ENCODE measurements around the gene SOX5.
"Not testable (repeated sequence)": the region's sequence is repeated elsewhere in the genome, so short reads cannot be mapped to it uniquely, and the experiment has no call there.

The SOX5 gene

GRCh38 chr12:23885394-23885793 lies 64.1 kb downstream of the SOX5 start:
- no peak overlapping the region for H2BK120ac ChIP-seq (ENCODE audit: low read depth, low read length)
- H3K4ac ChIP-seq (ENCODE audit: low read depth in 1 of 2, low read length in 2 of 2) = no peak overlapping the region
- H4K8ac ChIP-seq (ENCODE audit: low read length) = no peak overlapping the region
- H3K9me3 ChIP-seq (ENCODE audit: control insufficient read depth, low read length) = no peaks in the 10 kb centered on the region
- H3K27ac ChIP-seq (ENCODE audit: low read length, poor library complexity, severe bottlenecking) = no peak overlapping the region
- no peak overlapping the region for H3K18ac ChIP-seq (ENCODE audit: low read depth in 1 of 2, low read length in 2 of 2)
- H4K91ac ChIP-seq (ENCODE audit: low read length) = no peak overlapping the region
- no peak overlapping the region for H3K9ac ChIP-seq (ENCODE audit: low read length)
- no peak overlapping the region for H2BK12ac ChIP-seq (ENCODE audit: low read length in 2 of 2)
- H2AK5ac ChIP-seq (ENCODE audit: low read length, severe bottlenecking) = no peak overlapping the region
- H3K27me3 ChIP-seq (ENCODE audit: control insufficient read depth in 1 of 2, insufficient read depth in 1 of 2, low read length in 2 of 2) = no peaks in the 10 kb centered on the region
- H2AFZ ChIP-seq (ENCODE audit: low read depth, low read length) = no peak overlapping the region
- no peak overlapping the region for H3K14ac ChIP-seq (ENCODE audit: low read length in 2 of 2)
- no peak for DNase-seq
- H2BK5ac ChIP-seq (ENCODE audit: low read depth, low read length, poor library complexity, severe bottlenecking) = no peak overlapping the region
- no peak overlapping the region for H2BK15ac ChIP-seq (ENCODE audit: low read depth, poor library complexity, severe bottlenecking)
- H3K79me1 ChIP-seq (replicated peaks; ENCODE audit: low read length, poor library complexity, severe bottlenecking) = no peaks in the 10 kb centered on the region
- no peak overlapping the region for H3K4me3 ChIP-seq (ENCODE audit: insufficient read depth in 1 of 2, low read depth in 1 of 2, low read length in 2 of 2)
- no peak overlapping the region for H3K23ac ChIP-seq (ENCODE audit: low read length in 2 of 2)
- no peaks in the 10 kb centered on the region for H3K4me1 ChIP-seq (ENCODE audit: control insufficient read depth, insufficient read depth, low read depth, low read length)
- no peak overlapping the region for H3K4me2 ChIP-seq (ENCODE audit: low read length, poor library complexity, severe bottlenecking)
- WGBS = no CpG with 5 or more reads among the region's 2 CpGs
- H3K36me3 ChIP-seq (ENCODE audit: control insufficient read depth in 1 of 2, insufficient read depth in 2 of 2, low read depth in 1 of 2, low read length in 2 of 2) = no peaks in the 10 kb centered on the region

- no peak overlapping the region for H2AK5ac ChIP-seq (ENCODE audit: low read length, severe bottlenecking)
These were observed 64.6 kb downstream of the SOX5 start for GRCh38 chr12:23884909-23885308.

GRCh38 chr12:23880988-23881387 lies 68.5 kb downstream of the SOX5 start:
- Histone ChIP-seq H3K9me3 (ENCODE audit: control insufficient read depth, low read length) (no peaks in the 10 kb centered on the region), H3K27ac (ENCODE audit: low read length, poor library complexity, severe bottlenecking) (no peak overlapping the region)
- no peak for DNase-seq

More at GRCh38 chr12:23884909-23885308, 64.6 kb downstream of the SOX5 start:
- Histone ChIP-seq H3K14ac (ENCODE audit: low read length in 2 of 2) (peak overlapping the region in 1 of 2 experiments; percentile 65), H4K91ac (ENCODE audit: low read length) (no peak overlapping the region), H4K8ac (ENCODE audit: low read length) (no peak overlapping the region), H3K27me3 (ENCODE audit: control insufficient read depth in 1 of 2, insufficient read depth in 1 of 2, low read length in 2 of 2) (no peaks in the 10 kb centered on the region), H2BK12ac (ENCODE audit: low read length in 2 of 2) (no peak overlapping the region), H2BK15ac (ENCODE audit: low read depth, poor library complexity, severe bottlenecking) (no peak overlapping the region), H2AFZ (ENCODE audit: low read depth, low read length) (no peak overlapping the region), H3K4ac (ENCODE audit: low read depth in 1 of 2, low read length in 2 of 2) (no peak overlapping the region), H3K9ac (ENCODE audit: low read length) (no peak overlapping the region), H3K23ac (ENCODE audit: low read length in 2 of 2) (peak overlapping the region in 1 of 2 experiments; percentile 83), H3K27ac (ENCODE audit: low read length, poor library complexity, severe bottlenecking) (no peak overlapping the region), H3K79me1 (replicated peaks; ENCODE audit: low read length, poor library complexity, severe bottlenecking) (no peaks in the 10 kb centered on the region), H3K36me3 (ENCODE audit: control insufficient read depth in 1 of 2, insufficient read depth in 2 of 2, low read depth in 1 of 2, low read length in 2 of 2) (no peaks in the 10 kb centered on the region), H3K9me3 (ENCODE audit: control insufficient read depth, low read length) (no peaks in the 10 kb centered on the region), H3K4me2 (ENCODE audit: low read length, poor library complexity, severe bottlenecking) (no peak overlapping the region), H2BK5ac (ENCODE audit: low read depth, low read length, poor library complexity, severe bottlenecking) (no peak overlapping the region), H3K4me1 (ENCODE audit: control insufficient read depth, insufficient read depth, low read depth, low read length) (no peaks in the 10 kb centered on the region), H3K18ac (ENCODE audit: low read depth in 1 of 2, low read length in 2 of 2) (no peak overlapping the region), H2BK120ac (ENCODE audit: low read depth, low read length) (no peak overlapping the region), H3K4me3 (ENCODE audit: insufficient read depth in 1 of 2, low read depth in 1 of 2, low read length in 2 of 2) (no peak overlapping the region)
- WGBS = 100% methylated on average over 1 of the region's 3 CpGs
- DNase-seq = no peak

GRCh38 chr12:23876618-23877017 lies 72.9 kb downstream of the SOX5 start:
- not testable (repeated sequence) for H2AK5ac ChIP-seq (ENCODE audit: low read length, severe bottlenecking); H4K8ac ChIP-seq (ENCODE audit: low read length); H3K9ac ChIP-seq (ENCODE audit: low read length); H2BK15ac ChIP-seq (ENCODE audit: low read depth, poor library complexity, severe bottlenecking); H2BK120ac ChIP-seq (ENCODE audit: low read depth, low read length); H3K4ac ChIP-seq (ENCODE audit: low read depth in 1 of 2, low read length in 2 of 2); H3K4me1 ChIP-seq (ENCODE audit: control insufficient read depth, insufficient read depth, low read depth, low read length); H3K79me1 ChIP-seq (replicated peaks; ENCODE audit: low read length, poor library complexity, severe bottlenecking); H2BK12ac ChIP-seq (ENCODE audit: low read length in 2 of 2); H3K14ac ChIP-seq (ENCODE audit: low read length in 2 of 2); H2AFZ ChIP-seq (ENCODE audit: low read depth, low read length); H3K4me2 ChIP-seq (ENCODE audit: low read length, poor library complexity, severe bottlenecking); DNase-seq; H4K91ac ChIP-seq (ENCODE audit: low read length); H3K9me3 ChIP-seq (ENCODE audit: control insufficient read depth, low read length); H3K36me3 ChIP-seq (ENCODE audit: control insufficient read depth in 1 of 2, insufficient read depth in 2 of 2, low read depth in 1 of 2, low read length in 2 of 2); H3K4me3 ChIP-seq (ENCODE audit: insufficient read depth in 1 of 2, low read depth in 1 of 2, low read length in 2 of 2); H2BK5ac ChIP-seq (ENCODE audit: low read depth, low read length, poor library complexity, severe bottlenecking); H3K27me3 ChIP-seq (ENCODE audit: control insufficient read depth in 1 of 2, insufficient read depth in 1 of 2, low read length in 2 of 2); H3K23ac ChIP-seq (ENCODE audit: low read length in 2 of 2); H3K18ac ChIP-seq (ENCODE audit: low read depth in 1 of 2, low read length in 2 of 2); H3K27ac ChIP-seq (ENCODE audit: low read length, poor library complexity, severe bottlenecking)
- no CpG with 5 or more reads among the region's 1 CpG for WGBS

More at GRCh38 chr12:23880988-23881387, 68.5 kb downstream of the SOX5 start:
- no peaks in the 10 kb centered on the region for H3K27me3 ChIP-seq (ENCODE audit: control insufficient read depth in 1 of 2, insufficient read depth in 1 of 2, low read length in 2 of 2)
- H3K18ac ChIP-seq (ENCODE audit: low read depth in 1 of 2, low read length in 2 of 2) = no peak overlapping the region
- no peak overlapping the region for H3K4me3 ChIP-seq (ENCODE audit: insufficient read depth in 1 of 2, low read depth in 1 of 2, low read length in 2 of 2)
- H3K36me3 ChIP-seq (ENCODE audit: control insufficient read depth in 1 of 2, insufficient read depth in 2 of 2, low read depth in 1 of 2, low read length in 2 of 2) = no peaks in the 10 kb centered on the region
- no peak overlapping the region for H2AFZ ChIP-seq (ENCODE audit: low read depth, low read length)
- H2BK5ac ChIP-seq (ENCODE audit: low read depth, low read length, poor library complexity, severe bottlenecking) = no peak overlapping the region
- no peak overlapping the region for H3K23ac ChIP-seq (ENCODE audit: low read length in 2 of 2)
- H3K9ac ChIP-seq (ENCODE audit: low read length) = no peak overlapping the region
- no peak overlapping the region for H2BK12ac ChIP-seq (ENCODE audit: low read length in 2 of 2)
- H3K4me2 ChIP-seq (ENCODE audit: low read length, poor library complexity, severe bottlenecking) = no peak overlapping the region
- H2AK5ac ChIP-seq (ENCODE audit: low read length, severe bottlenecking) = no peak overlapping the region
- no peak overlapping the region for H3K4ac ChIP-seq (ENCODE audit: low read depth in 1 of 2, low read length in 2 of 2)
- H3K79me1 ChIP-seq (replicated peaks; ENCODE audit: low read length, poor library complexity, severe bottlenecking) = no peaks in the 10 kb centered on the region
- no peak overlapping the region for H3K14ac ChIP-seq (ENCODE audit: low read length in 2 of 2)
- H2BK15ac ChIP-seq (ENCODE audit: low read depth, poor library complexity, severe bottlenecking) = no peak overlapping the region
- no peak overlapping the region for H4K8ac ChIP-seq (ENCODE audit: low read length)
- WGBS = 95% methylated on average over 5 of the region's 5 CpGs
- H4K91ac ChIP-seq (ENCODE audit: low read length) = no peak overlapping the region
- no peak overlapping the region for H2BK120ac ChIP-seq (ENCODE audit: low read depth, low read length)
- no peaks in the 10 kb centered on the region for H3K4me1 ChIP-seq (ENCODE audit: control insufficient read depth, insufficient read depth, low read depth, low read length)
